Measurements from ENCODE around the gene IDUA. TPM values are rescaled to one million over a fixed set of nuclear protein-coding genes. Genes with fewer than 3 reads are reported as not detected.

IDUA gene
- total RNA-seq, 1 donor from 2014 or later: 37.2 TPM

- Mint-ChIP-seq H3K4me3 (peak overlapping the region; percentile 84), H3K27ac (peak overlapping the region; percentile 55), H3K36me3 (no peaks in the 10 kb centered on the region), H3K4me1 (ENCODE audit: unreplicated experiment) (peaks cover 10% of the 10 kb centered on the region), H3K27me3 (no peaks in the 10 kb centered on the region), H3K9me3 (no peaks in the 10 kb centered on the region)
- no peak for DNase-seq (ENCODE audit: extremely low spot score, unreplicated experiment)
- TF ChIP-seq CTCF (conservative IDR thresholded peaks at IDR 0.05): no peak
Observed at GRCh38 chr4:987624-988513, 1.0 kb downstream of the IDUA start.

GRCh38 chr4:988726-989721 is 2.2 kb downstream of the IDUA start:
- Mint-ChIP-seq H3K36me3 (no peaks in the 10 kb centered on the region), H3K27ac (no peak overlapping the region), H3K9me3 (no peaks in the 10 kb centered on the region), H3K4me3 (no peak overlapping the region), H3K27me3 (no peaks in the 10 kb centered on the region), H3K4me1 (ENCODE audit: unreplicated experiment) (peaks cover 5% of the 10 kb centered on the region)
- no peak for TF ChIP-seq CTCF (conservative IDR thresholded peaks at IDR 0.05)
- DNase-seq (ENCODE audit: extremely low spot score, unreplicated experiment): no peak

- DNase-seq (ENCODE audit: extremely low spot score, unreplicated experiment): no peak
- Mint-ChIP-seq H3K27ac (no peak overlapping the region), H3K4me1 (ENCODE audit: unreplicated experiment) (peaks cover 5% of the 10 kb centered on the region), H3K27me3 (no peaks in the 10 kb centered on the region), H3K9me3 (no peaks in the 10 kb centered on the region), H3K4me3 (no peak overlapping the region), H3K36me3 (no peaks in the 10 kb centered on the region)
- no peak for TF ChIP-seq CTCF (conservative IDR thresholded peaks at IDR 0.05)
Observed at GRCh38 chr4:989722-990471, 3.1 kb downstream of the IDUA start.

GRCh38 chr4:990746-991367 is 4.0 kb downstream of the IDUA start:
- DNase-seq (ENCODE audit: extremely low spot score, unreplicated experiment): no peak
- H3K4me3 Mint-ChIP-seq: no peak overlapping the region
- no peaks in the 10 kb centered on the region for H3K36me3 Mint-ChIP-seq
- peaks cover 4% of the 10 kb centered on the region for H3K27me3 Mint-ChIP-seq
- H3K4me1 Mint-ChIP-seq (ENCODE audit: unreplicated experiment): no peaks in the 10 kb centered on the region
- no peaks in the 10 kb centered on the region for H3K9me3 Mint-ChIP-seq
- H3K27ac Mint-ChIP-seq: no peak overlapping the region
- no peak for TF ChIP-seq CTCF (conservative IDR thresholded peaks at IDR 0.05)
